ENCODE results near the gene DERA. TPM values are rescaled to one million over a fixed set of nuclear protein-coding genes. Genes with fewer than 3 reads are reported as not detected.

DERA gene
- total RNA-seq, 2 experiments from 2014 or later = 6.2 to 7.2 TPM

DNA sequence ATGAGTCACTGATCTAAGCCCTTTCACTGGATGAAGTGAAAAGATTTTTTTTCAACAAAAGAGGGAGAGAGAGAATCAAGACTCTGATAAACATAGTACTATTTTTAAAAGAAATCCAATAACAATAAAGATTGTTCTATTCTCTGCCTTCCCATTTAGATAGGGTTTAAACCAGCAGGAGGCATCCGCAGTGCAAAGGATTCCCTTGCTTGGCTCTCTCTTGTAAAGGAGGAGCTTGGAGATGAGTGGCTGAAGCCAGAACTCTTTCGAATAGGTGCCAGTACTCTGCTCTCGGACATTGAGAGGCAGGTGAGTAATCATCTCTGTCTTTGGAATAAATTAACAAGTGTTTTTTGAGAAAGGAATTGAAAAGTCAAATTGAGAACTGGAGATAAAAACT, 124.9 kb downstream of the DERA start:
- no peaks in the 10 kb centered on the region for H3K27me3 Mint-ChIP-seq
- Histone ChIP-seq H3K4me3 (ENCODE audit: low read length) (no peak overlapping the region), H3K27me3 (ENCODE audit: control insufficient read depth in 1 of 2, insufficient read depth in 2 of 2, low read length in 2 of 2) (no peaks in the 10 kb centered on the region), H3K9me3 (ENCODE audit: control insufficient read depth in 1 of 2, insufficient read depth in 1 of 2, low read length in 2 of 2) (no peaks in the 10 kb centered on the region), H3K36me3 (ENCODE audit: insufficient read depth, low read length) (peaks cover 9% of the 10 kb centered on the region), H3K27ac (ENCODE audit: low read depth in 1 of 2, low read length in 2 of 2) (no peak overlapping the region), H3K4me1 (ENCODE audit: insufficient read depth, low read length) (no peaks in the 10 kb centered on the region)
- no peak overlapping the region for H3K27ac Mint-ChIP-seq
- peaks cover 80% of the 10 kb centered on the region for H3K36me3 Mint-ChIP-seq (ENCODE audit: low read depth)
- H3K9me3 Mint-ChIP-seq = no peaks in the 10 kb centered on the region
- DNase-seq (no peak), ATAC-seq (ENCODE audit: poor library complexity) (no peak)
- H3K4me1 Mint-ChIP-seq (ENCODE audit: low read depth) = no peaks in the 10 kb centered on the region
- CTCF ChIA-PET = no interaction called here
- H3K4me3 Mint-ChIP-seq = no peak overlapping the region
- POLR2A ChIA-PET = no interaction called here
- TF ChIP-seq, protein P1, sequence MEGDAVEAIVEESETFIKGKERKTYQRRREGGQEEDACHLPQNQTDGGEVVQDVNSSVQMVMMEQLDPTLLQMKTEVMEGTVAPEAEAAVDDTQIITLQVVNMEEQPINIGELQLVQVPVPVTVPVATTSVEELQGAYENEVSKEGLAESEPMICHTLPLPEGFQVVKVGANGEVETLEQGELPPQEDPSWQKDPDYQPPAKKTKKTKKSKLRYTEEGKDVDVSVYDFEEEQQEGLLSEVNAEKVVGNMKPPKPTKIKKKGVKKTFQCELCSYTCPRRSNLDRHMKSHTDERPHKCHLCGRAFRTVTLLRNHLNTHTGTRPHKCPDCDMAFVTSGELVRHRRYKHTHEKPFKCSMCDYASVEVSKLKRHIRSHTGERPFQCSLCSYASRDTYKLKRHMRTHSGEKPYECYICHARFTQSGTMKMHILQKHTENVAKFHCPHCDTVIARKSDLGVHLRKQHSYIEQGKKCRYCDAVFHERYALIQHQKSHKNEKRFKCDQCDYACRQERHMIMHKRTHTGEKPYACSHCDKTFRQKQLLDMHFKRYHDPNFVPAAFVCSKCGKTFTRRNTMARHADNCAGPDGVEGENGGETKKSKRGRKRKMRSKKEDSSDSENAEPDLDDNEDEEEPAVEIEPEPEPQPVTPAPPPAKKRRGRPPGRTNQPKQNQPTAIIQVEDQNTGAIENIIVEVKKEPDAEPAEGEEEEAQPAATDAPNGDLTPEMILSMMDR (IDR thresholded peaks at IDR 0.05) = no peak
- intact Hi-C loops (cut with DNase I, micrococcal nuclease) = no loop called here

DNA sequence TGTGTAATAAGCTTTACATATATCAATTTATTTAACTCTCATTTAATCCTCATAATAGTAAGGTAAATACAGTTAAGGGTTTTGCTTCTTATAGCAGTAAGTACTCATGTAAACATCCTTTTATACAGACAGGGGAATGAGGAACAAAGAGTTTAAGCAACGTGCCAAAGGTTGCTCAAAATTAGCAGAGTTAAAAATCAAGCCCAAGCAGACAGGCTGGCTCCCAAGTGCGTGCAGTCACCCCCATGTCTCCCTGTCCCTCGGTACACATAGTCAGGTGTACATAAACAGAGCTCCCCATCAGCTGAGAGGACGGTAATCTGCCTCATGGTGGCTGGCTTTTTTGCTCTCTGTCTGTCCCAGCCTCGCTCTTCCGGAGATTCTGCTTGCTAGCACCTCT, 126.4 kb downstream of the DERA start:
- intact Hi-C loops (cut with DNase I, micrococcal nuclease) = no loop called here
- H3K27ac Mint-ChIP-seq = no peak overlapping the region
- no peak for DNase-seq
- peaks cover 9% of the 10 kb centered on the region for H3K36me3 ChIP-seq (ENCODE audit: insufficient read depth, low read length)
- ChIA-PET CTCF (no interaction called here), POLR2A (no interaction called here)
- no peaks in the 10 kb centered on the region for H3K4me1 ChIP-seq (ENCODE audit: insufficient read depth, low read length)
- H3K27me3 ChIP-seq (ENCODE audit: control insufficient read depth in 1 of 2, insufficient read depth in 2 of 2, low read length in 2 of 2) = no peaks in the 10 kb centered on the region
- H3K27me3 Mint-ChIP-seq = no peaks in the 10 kb centered on the region
- TF ChIP-seq, protein P1 (IDR thresholded peaks at IDR 0.05) = no peak
- ATAC-seq (ENCODE audit: poor library complexity) = no peak
- H3K27ac ChIP-seq (ENCODE audit: low read depth in 1 of 2, low read length in 2 of 2) = no peak overlapping the region
- no peak overlapping the region for H3K4me3 Mint-ChIP-seq
- H3K9me3 Mint-ChIP-seq = peaks cover 5% of the 10 kb centered on the region
- H3K36me3 Mint-ChIP-seq (ENCODE audit: low read depth) = peaks cover 70% of the 10 kb centered on the region
- no peaks in the 10 kb centered on the region for H3K4me1 Mint-ChIP-seq (ENCODE audit: low read depth)
- peaks cover 0 to 8% of the 10 kb centered on the region in 2 experiments for H3K9me3 ChIP-seq (ENCODE audit: control insufficient read depth in 1 of 2, insufficient read depth in 1 of 2, low read length in 2 of 2)
- no peak overlapping the region for H3K4me3 ChIP-seq (ENCODE audit: low read length)

DNA sequence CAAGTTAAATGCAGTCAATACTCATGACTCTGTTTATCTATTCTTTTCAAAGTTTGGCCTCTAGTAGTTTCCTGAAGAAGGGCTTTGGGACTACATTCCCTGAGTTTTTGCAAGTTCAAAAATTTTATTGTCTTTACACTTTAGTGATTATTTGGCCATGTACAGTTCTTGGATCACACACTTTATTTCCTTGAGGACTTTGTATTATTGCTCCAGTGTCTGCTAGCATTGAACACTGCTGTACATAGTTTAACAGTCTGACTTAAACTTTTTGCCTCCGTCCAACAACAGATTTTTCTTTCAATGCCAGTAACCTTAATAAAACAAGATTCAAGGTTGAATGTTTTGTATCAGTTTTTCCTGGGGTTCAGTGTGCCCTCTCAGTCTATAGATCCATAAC, 132.3 kb downstream of the DERA start:
- Mint-ChIP-seq H3K27ac (no peak overlapping the region), H3K27me3 (no peaks in the 10 kb centered on the region), H3K36me3 (ENCODE audit: low read depth) (peaks cover 33% of the 10 kb centered on the region), H3K9me3 (peaks cover 23% of the 10 kb centered on the region), H3K4me1 (ENCODE audit: low read depth) (no peaks in the 10 kb centered on the region), H3K4me3 (no peak overlapping the region)
- ChIA-PET POLR2A (no interaction called here), CTCF (no interaction called here)
- TF ChIP-seq, protein P1 (IDR thresholded peaks at IDR 0.05) = no peak
- Histone ChIP-seq H3K4me1 (ENCODE audit: insufficient read depth, low read length) (no peaks in the 10 kb centered on the region), H3K27ac (ENCODE audit: low read depth in 1 of 2, low read length in 2 of 2) (no peak overlapping the region), H3K9me3 (ENCODE audit: control insufficient read depth in 1 of 2, insufficient read depth in 1 of 2, low read length in 2 of 2) (peaks cover 5 to 20% of the 10 kb centered on the region in 2 experiments), H3K27me3 (ENCODE audit: control insufficient read depth in 1 of 2, insufficient read depth in 2 of 2, low read length in 2 of 2) (no peaks in the 10 kb centered on the region), H3K36me3 (ENCODE audit: insufficient read depth, low read length) (no peaks in the 10 kb centered on the region), H3K4me3 (ENCODE audit: low read length) (no peak overlapping the region)
- ATAC-seq (ENCODE audit: poor library complexity) (no peak), DNase-seq (no peak)
- intact Hi-C loops (cut with DNase I, micrococcal nuclease) = no loop called here
